HEK293 (cell line): ENCODE data around the gene LBX1.
"Not testable (repeated sequence)": the region's sequence is repeated elsewhere in the genome, so short reads cannot be mapped to it uniquely, and the experiment has no call there.

Experiments used
- CTCF ChIA-PET: fragments of 350-600 bp; formaldehyde crosslinking; extraction: SDS; loops from one replicate; lab custom pipeline; 2021; ENCODE audit warnings: antibody characterized with exemption; lab: Yijun Ruan, JAX
- POLR2A ChIA-PET: fragments of 300-600 bp; formaldehyde crosslinking; extraction: SDS; loops from one replicate; lab custom pipeline; 2020; ENCODE audit warnings: antibody characterized with exemption, inconsistent platforms; lab: Yijun Ruan, JAX
- H3K27ac ChIP-seq: fragments of 200-500 bp; sonication (Bioruptor generic); 2 replicates; pipeline ENCODE4 v1.5.1; 2014; ENCODE audit warnings: low read depth, low read length, control low read depth, inconsistent platforms; ENCODE audit errors: extremely low read depth
- H3K36me3 ChIP-seq, 2 experiments: fragments of 200-500 bp in 1 of 2; sonication (Bioruptor generic) in 1 of 2; 1 replicate in 1 of 2; 2 replicates in 1 of 2; pipeline ENCODE4 v1.5.1; 2014 to 2017; ENCODE audit warnings: inconsistent platforms in 2 of 2, low read length in 2 of 2; ENCODE audit not compliant: control insufficient read depth in 2 of 2, insufficient read depth in 1 of 2
- H3K4me1 ChIP-seq: fragments of 200-500 bp; sonication (Bioruptor generic); 2 replicates; pipeline ENCODE4 v1.5.1; 2014; ENCODE audit warnings: mild to moderate bottlenecking, low read length, inconsistent platforms; ENCODE audit not compliant: control insufficient read depth, insufficient read depth
- H3K4me3 ChIP-seq: 2 replicates; pipeline ENCODE4 v1.5.1; 2011; ENCODE audit warnings: low read depth, mild to moderate bottlenecking, control low read depth, low read length, moderate library complexity
- H3K9me3 ChIP-seq: fragments of 200-500 bp; sonication (Bioruptor generic); 2 replicates; pipeline ENCODE4 v1.5.1; 2014; ENCODE audit warnings: low read depth, low read length, inconsistent platforms; ENCODE audit not compliant: control insufficient read depth, insufficient read depth
- HOXA7 ChIP-seq: sonication (generic); formaldehyde crosslinking; IDR thresholded peaks from 2 replicates; pipeline ENCODE4 v1.8.1; 2022; ENCODE audit warnings: missing genetic modification reagents, borderline replicate concordance
- IKZF3 ChIP-seq: fragments of 450-650 bp; IDR thresholded peaks from 2 replicates; pipeline ENCODE4 v1.5.0; 2018; ENCODE audit warnings: missing biosample characterization, mild to moderate bottlenecking, missing genetic modification characterization, moderate library complexity
- KLF8 ChIP-seq: fragments of 450-650 bp; formaldehyde crosslinking; IDR thresholded peaks from 2 replicates; pipeline ENCODE4 v1.5.1; 2016; ENCODE audit warnings: missing biosample characterization, missing genetic modification characterization
- MYNN ChIP-seq: fragments of 450-650 bp; formaldehyde crosslinking; IDR thresholded peaks from 2 replicates; pipeline ENCODE4 v1.5.1; 2016; ENCODE audit warnings: missing biosample characterization, missing genetic modification characterization, borderline replicate concordance
- MZF1 ChIP-seq: fragments of 450-650 bp; formaldehyde crosslinking; IDR thresholded peaks from 2 replicates; pipeline ENCODE4 v1.5.1; 2017; ENCODE audit warnings: missing biosample characterization, missing genetic modification characterization, borderline replicate concordance
- PBX3 ChIP-seq: sonication (generic); formaldehyde crosslinking; IDR thresholded peaks from 2 replicates; pipeline ENCODE4 v1.8.1; 2022; ENCODE audit warnings: mild to moderate bottlenecking, moderate library complexity, missing genetic modification reagents
- TRIM28 ChIP-seq: IDR thresholded peaks from 2 replicates; pipeline ENCODE4 v1.6.1; 2011; ENCODE audit warnings: low read length, control low read depth, borderline replicate concordance
- ZBTB10 ChIP-seq: fragments of 450-650 bp; formaldehyde crosslinking; IDR thresholded peaks from 2 replicates; pipeline ENCODE4 v1.5.1; 2016; ENCODE audit warnings: missing biosample characterization, missing genetic modification characterization
- ZFP69B ChIP-seq: fragments of 450-650 bp; formaldehyde crosslinking; IDR thresholded peaks from 2 replicates; pipeline ENCODE4 v1.5.1; 2016; ENCODE audit warnings: missing biosample characterization, missing genetic modification characterization
- ZNF274 ChIP-seq, 2 experiments: fragments of 200-500 bp in 1 of 2; fragments of 450-650 bp in 1 of 2; sonication (Bioruptor generic) in 1 of 2; formaldehyde crosslinking in 1 of 2; IDR thresholded peaks; 2 replicates each; pipeline versions ENCODE4 v1.5.1 to v1.6.1; 2014 to 2016; ENCODE audit warnings: borderline replicate concordance in 1 of 2, inconsistent platforms in 1 of 2, low read length in 1 of 2, missing biosample characterization in 1 of 2, missing genetic modification characterization in 1 of 2
- ZNF391 ChIP-seq: fragments of 450-650 bp; formaldehyde crosslinking; IDR thresholded peaks from 2 replicates; pipeline ENCODE4 v1.5.1; 2016; ENCODE audit warnings: low read depth, missing biosample characterization, missing genetic modification characterization, borderline replicate concordance
- ZNF510 ChIP-seq: fragments of 450-650 bp; formaldehyde crosslinking; IDR thresholded peaks from 2 replicates; pipeline ENCODE4 v1.5.1; 2018; ENCODE audit warnings: mild to moderate bottlenecking, missing genetic modification characterization, missing biosample characterization; ENCODE audit not compliant: insufficient replicate concordance
- ZNF555 ChIP-seq: fragments of 450-650 bp; formaldehyde crosslinking; conservative IDR thresholded peaks from 2 replicates; pipeline ENCODE4 v1.5.1; 2017; ENCODE audit warnings: missing biosample characterization, mild to moderate bottlenecking, missing genetic modification characterization, inconsistent platforms
- ZNF558 ChIP-seq: fragments of 450-650 bp; formaldehyde crosslinking; IDR thresholded peaks from 2 replicates; pipeline ENCODE4 v1.5.1; 2016; ENCODE audit warnings: missing biosample characterization, missing genetic modification characterization
- ZNF670 ChIP-seq: fragments of 450-650 bp; formaldehyde crosslinking; IDR thresholded peaks from 2 replicates; pipeline ENCODE4 v1.5.1; 2016; ENCODE audit warnings: missing biosample characterization, missing genetic modification characterization, low read depth

Gene LBX1

GRCh38 chr10:101208543-101208942, 20.7 kb downstream of the LBX1 start:
- no peak for TF ChIP-seq MZF1
- no peak for TF ChIP-seq TRIM28
- no peak for TF ChIP-seq IKZF3 (tag by site-specific recombination)
- no peak for TF ChIP-seq ZBTB10
- TF ChIP-seq PBX3, result no peak
- no peak for TF ChIP-seq HOXA7 (CRISPR knock-in tag)
- TF ChIP-seq ZNF391 (tag by site-specific recombination), result no peak
- TF ChIP-seq MYNN (tag by site-specific recombination), result no peak
- TF ChIP-seq KLF8 (tag by site-specific recombination), result no peak
- TF ChIP-seq ZFP69B, result no peak
- TF ChIP-seq ZNF274 (IDR thresholded peaks at IDR 0.05; ENCODE audit: low read length), result no peak
- no peak for TF ChIP-seq ZNF274 (tag by site-specific recombination; IDR thresholded peaks at IDR 0.05; ENCODE audit: borderline replicate concordance)
- no peak for TF ChIP-seq ZNF555 (tag by site-specific recombination)
- TF ChIP-seq ZNF558 (tag by site-specific recombination), result no peak
- TF ChIP-seq ZNF510 (tag by site-specific recombination), result no peak
- TF ChIP-seq, all 188 proteins: peak for 0
- Histone ChIP-seq H3K36me3 (no peaks in the 10 kb centered on the region), H3K4me1 (no peaks in the 10 kb centered on the region; the same call in 1 of the 2 replicates), H3K4me3 (no peak overlapping the region), H3K27ac (no peak overlapping the region), H3K9me3 (no peaks in the 10 kb centered on the region)
- ChIA-PET CTCF (interaction anchor here (0.6 to 0.8 kb wide), 3 partner anchors 21 to 749 kb away, joined by 3 to 5 read pairs (median 3); partner anchors contain the start of gene LBX1), POLR2A (interaction anchor here (0.6 kb wide), 1 partner anchor 18 kb away, joined by 3 read pairs; no protein-coding TSS in a partner anchor)

- H3K36me3 ChIP-seq, result no peaks in the 10 kb centered on the region
- H3K9me3 ChIP-seq, result no peaks in the 10 kb centered on the region
- no peak for TF ChIP-seq ZNF670 (tag by site-specific recombination)
- TF ChIP-seq, all 188 proteins: peak for 0
- Histone ChIP-seq H3K4me3 (no peak overlapping the region), H3K4me1 (no peaks in the 10 kb centered on the region), H3K27ac (no peak overlapping the region)
- ChIA-PET POLR2A (interaction anchor here (1.1 kb wide), 1 partner anchor 81 kb away, joined by 3 read pairs; no protein-coding TSS in a partner anchor), CTCF (interaction anchor here (0.7 kb wide), 1 partner anchor 364 kb away, joined by 3 read pairs; no protein-coding TSS in a partner anchor)
These were observed 22.2 kb downstream of the LBX1 start for GRCh38 chr10:101207026-101207425.

GRCh38 chr10:101202667-101203066, 26.6 kb downstream of the LBX1 start:
- H3K4me3 ChIP-seq, H3K9me3 ChIP-seq, H3K27ac ChIP-seq, H3K36me3 ChIP-seq, POLR2A ChIA-PET, H3K4me1 ChIP-seq: not testable (repeated sequence)
- CTCF ChIA-PET, result interaction anchor here (0.7 to 1.0 kb wide), 3 partner anchors 11 to 39 kb away, joined by 3 to 4 read pairs (median 3); no protein-coding TSS in a partner anchor
